NB4 (cell line): ENCODE measurements around the gene CCPG1.

Source experiments
- DNase-seq: peaks from one replicate; pipeline ENCODE4 v3.0.0; 2010; ENCODE audit warnings: low read depth
- H3K4me3 ChIP-seq: one replicate; pipeline ENCODE4 v1.5.1; 2011; ENCODE audit warnings: mild to moderate bottlenecking, low read depth, low read length, moderate library complexity
- CTCF ChIP-seq: IDR thresholded peaks from one replicate; pipeline ENCODE4 v1.5.1; 2012; ENCODE audit warnings: low read depth, low read length
- MAX ChIP-seq: IDR thresholded peaks from 2 replicates; pipeline ENCODE4 v1.6.1; 2011; ENCODE audit warnings: low read depth, low read length
- MYC ChIP-seq: IDR thresholded peaks from 2 replicates; pipeline ENCODE4 v1.6.1; 2011; ENCODE audit warnings: low read depth, low read length
- POLR2A ChIP-seq: IDR thresholded peaks from 2 replicates; pipeline ENCODE4 v1.6.1; 2011; ENCODE audit warnings: mild to moderate bottlenecking; ENCODE audit not compliant: insufficient read length; ENCODE audit errors: extremely low read depth

Gene CCPG1

GRCh38 chr15:55318588-55319494 lies 89.3 kb downstream of the CCPG1 start, which contains the start of the genes PIGB and PIGBOS1:
Gene PIGB (plus strand): TSS chr15:55319222. CDS start chr15:55319251, 29 bp downstream.
Gene PIGBOS1 (minus strand): TSS chr15:55319123. CDS start chr15:55317792, 1,331 bp downstream.
- peak; percentile 95 for DNase-seq
- H3K4me3 ChIP-seq: peak within 1 kb of the TSS; percentile 97
- TF ChIP-seq POLR2A (peak; percentile 84), CTCF (no peak), MYC (peak; percentile 88), MAX (peak; percentile 76)
